A549 (cell line): ENCODE data around the gene TNFRSF13B. TPM values are rescaled to one million over a fixed set of nuclear protein-coding genes. Genes with fewer than 3 reads are reported as not detected.
"Not testable (repeated sequence)": the region's sequence is repeated elsewhere in the genome, so short reads cannot be mapped to it uniquely, and the experiment has no call there.

ENCODE experiments used
- ATAC-seq, 2 experiments: fragments of 200-7000 bp in 1 of 2; fragments of >200 bp in 1 of 2; cut with Nextera tagmentation in 1 of 2; cut with Tn5 transposase in 1 of 2; 3 replicates each; pipeline versions ENCODE4 v1.8.0 to v1.9.1; 2018 to 2020; ENCODE audit warnings: mild to moderate bottlenecking in 1 of 2, moderate library complexity in 1 of 2
- CTCF ChIA-PET: fragments of 300-600 bp; sonication (Branson Sonifier 250); formaldehyde crosslinking; extraction: SDS; loops from one replicate; lab custom pipeline; 2021; ENCODE audit warnings: antibody characterized with exemption, inconsistent platforms; lab: Yijun Ruan, JAX
- POLR2A ChIA-PET: fragments of 350-600 bp; formaldehyde crosslinking; extraction: SDS; loops from one replicate; lab custom pipeline; 2021; ENCODE audit warnings: antibody characterized with exemption, inconsistent platforms; lab: Yijun Ruan, JAX
- DNase-seq, 2 experiments: peaks; one replicate each; pipeline versions ENCODE4 v3.0.0 to v3.0.0-alpha.2; 2011 to 2016; ENCODE audit warnings: low read depth in 1 of 2, low spot score in 1 of 2
- FAIRE-seq: peaks from 2 replicates; lab custom pipeline; 2011; peaks lifted over from hg19 to GRCh38; lab: Jason Lieb, UNC
- H3K27ac ChIP-seq, 2 experiments: fragments of >200 bp; sonication (Bioruptor Twin); formaldehyde crosslinking; 3 replicates each; pipeline ENCODE4 v1.5.1; 2016 to 2017
- H3K4me1 ChIP-seq: fragments of >200 bp; sonication (Bioruptor Twin); formaldehyde crosslinking; 3 replicates; pipeline ENCODE4 v1.6.1; 2016
- H3K4me2 ChIP-seq: fragments of >200 bp; sonication (Bioruptor Twin); formaldehyde crosslinking; 3 replicates; pipeline ENCODE4 v1.6.1; 2016
- H3K4me3 ChIP-seq: fragments of >200 bp; sonication (Bioruptor Twin); formaldehyde crosslinking; 3 replicates; pipeline ENCODE4 v1.5.1; 2016
- H3K9me3 ChIP-seq: fragments of >200 bp; sonication (Bioruptor Twin); formaldehyde crosslinking; 3 replicates; pipeline ENCODE4 v1.6.1; 2016
- CEBPB ChIP-seq, 2 experiments: fragments of >200 bp in 1 of 2; sonication (Bioruptor Twin) in 1 of 2; formaldehyde crosslinking in 1 of 2; IDR thresholded peaks; 2 replicates each; pipeline ENCODE4 v1.6.1; 2012 to 2016
- CHD2 ChIP-seq: fragments of 150-350 bp; IDR thresholded peaks from 2 replicates; pipeline ENCODE4 v1.6.1; 2014; ENCODE audit warnings: low read length; ENCODE audit not compliant: partially characterized antibody
- CTCF ChIP-seq: fragments of >200 bp; sonication (Bioruptor Twin); formaldehyde crosslinking; IDR thresholded peaks from 3 replicates; pipeline ENCODE4 v1.5.1; 2016
- E2F6 ChIP-seq: IDR thresholded peaks from 2 replicates; pipeline ENCODE4 v1.6.1; 2012; ENCODE audit warnings: low read depth, borderline replicate concordance
- FOSB ChIP-seq: fragments of 250-450 bp; sonication (Bioruptor Pico); IDR thresholded peaks from 2 replicates; pipeline ENCODE4 v1.5.0; 2020; ENCODE audit warnings: mild to moderate bottlenecking, moderate library complexity
- FOSL2 ChIP-seq, 2 experiments: fragments of 450-650 bp in 1 of 2; fragments of >200 bp in 1 of 2; sonication (Bioruptor Twin) in 1 of 2; formaldehyde crosslinking; IDR thresholded peaks; 2 replicates each; pipeline versions ENCODE4 v1.5.0 to v1.6.1; 2016 to 2020; ENCODE audit warnings: mild to moderate bottlenecking in 1 of 2, moderate library complexity in 1 of 2
- GATA3 ChIP-seq: IDR thresholded peaks from 2 replicates; pipeline ENCODE4 v1.6.1; 2012; ENCODE audit warnings: borderline replicate concordance
- JUNB ChIP-seq: fragments of >200 bp; sonication (Bioruptor Twin); formaldehyde crosslinking; IDR thresholded peaks from 2 replicates; pipeline ENCODE4 v1.6.1; 2016
- KDM1A ChIP-seq: fragments of 200-600 bp; sonication (generic); IDR thresholded peaks from 2 replicates; pipeline ENCODE4 v1.6.1; 2016; ENCODE audit warnings: low read depth, mild to moderate bottlenecking
- MAFK ChIP-seq: fragments of 450-650 bp; IDR thresholded peaks from 2 replicates; pipeline ENCODE4 v1.6.1; 2014; ENCODE audit not compliant: partially characterized antibody
- MAX ChIP-seq: IDR thresholded peaks from 2 replicates; pipeline ENCODE4 v1.6.1; 2012
- NFE2L2 ChIP-seq: fragments of 150-350 bp; conservative IDR thresholded peaks from 2 replicates; pipeline ENCODE4 v1.6.1; 2014; ENCODE audit warnings: low read length
- POLR2AphosphoS2 ChIP-seq: conservative IDR thresholded peaks from 2 replicates; pipeline ENCODE4 v1.6.1; 2012; ENCODE audit warnings: low read length, improper control_type of control experiment, inconsistent platforms
- REST ChIP-seq: fragments of 200-600 bp; sonication (generic); IDR thresholded peaks from 2 replicates; pipeline ENCODE4 v1.6.1; 2016; ENCODE audit warnings: antibody characterized with exemption, mild to moderate bottlenecking, moderate library complexity
- SREBF2 ChIP-seq: fragments of 450-650 bp; IDR thresholded peaks from 2 replicates; pipeline ENCODE4 v1.6.1; 2014; ENCODE audit warnings: mild to moderate bottlenecking, moderate library complexity
- ZNF302 ChIP-seq: fragments of 250-450 bp; sonication (Bioruptor Pico); IDR thresholded peaks from 2 replicates; pipeline ENCODE4 v1.9.0; 2021; ENCODE audit warnings: inconsistent platforms, mild to moderate bottlenecking, moderate library complexity
- WGBS: methylation state at CpG from one replicate; pipeline ENCODE4 v1.1.6; 2017; ENCODE audit errors: missing lambda C conversion rate; 5-methylcytosine and 5-hydroxymethylcytosine counted together
- polyA plus RNA-seq, 4 experiments: library from polyadenylated mRNA; depleted of rRNA in 3 of 4; stranded (reverse); fragments of >200 nt; fragmentation: RNase III in 1 of 4; extraction: RNeasy Plus Mini Kit Qiagen cat#74134 plus additional on column Dnase treatment in 1 of 4; gene quantifications; 2 replicates in 3 of 4; 3 replicates in 1 of 4; pipeline ENCODE4 v1.2.3, GENCODE V29; 2011 to 2017
- TF ChIP-seq, protein P1 (sequence below): fragments of 450-650 bp; IDR thresholded peaks from 2 replicates; pipeline ENCODE4 v1.6.1; 2014; ENCODE audit warnings: antibody characterized with exemption
- TF ChIP-seq, protein P2 (sequence below): IDR thresholded peaks from 2 replicates; pipeline ENCODE4 v1.6.1; 2012

Gene TNFRSF13B
- polyA plus RNA-seq, 2 of the 4 experiments (the other 2 are of a cell fraction), result not detected

GRCh38 chr17:16906680-16907079 lies 65.2 kb downstream of the TNFRSF13B start:
- ATAC-seq, result no peak
- H3K4me1 ChIP-seq, result no peaks in the 10 kb centered on the region
- ChIA-PET CTCF (interaction anchor here (0.9 kb wide), 1 partner anchor 298 kb away, joined by 3 read pairs; no protein-coding TSS in a partner anchor), POLR2A (no interaction called here)
- DNase-seq, result no peak
- no peak for TF ChIP-seq CEBPB (IDR thresholded peaks at IDR 0.05)
- TF ChIP-seq SREBF2, result no peak
- TF ChIP-seq MAFK, result no peak
- H3K27ac ChIP-seq, result 0 out of 6 replicates have a peak overlapping the region, but pooled peaks of 1 of the 2 experiments have one; percentile 3
- H3K4me2 ChIP-seq, result no peak overlapping the region
- no peak for FAIRE-seq
- no peak overlapping the region for H3K4me3 ChIP-seq
- WGBS, result 63% methylated on average over 4 of the region's 4 CpGs
- no peaks in the 10 kb centered on the region for H3K9me3 ChIP-seq

- peak in 1 of 2 experiments; percentile 61; a peak in 2 of 6 replicates for ATAC-seq
- no peak overlapping the region for H3K4me3 ChIP-seq
- DNase-seq, result peak in 1 of 2 experiments; percentile 56
- H3K9me3 ChIP-seq, result no peaks in the 10 kb centered on the region
- WGBS, result 20% methylated on average over 2 of the region's 2 CpGs
- no peaks in the 10 kb centered on the region for H3K4me1 ChIP-seq
- H3K27ac ChIP-seq, result no peak overlapping the region
- H3K4me2 ChIP-seq, result no peak overlapping the region
- TF ChIP-seq JUNB (no peak), FOSB (CRISPR knock-in tag) (no peak), CTCF (no peak), POLR2AphosphoS2 (no peak), SREBF2 (no peak), CHD2 (no peak), NFE2L2 (no peak), REST (no peak), FOSL2 (IDR thresholded peaks at IDR 0.05) (no peak), FOSL2 (CRISPR knock-in tag; IDR thresholded peaks at IDR 0.05) (0 out of 2 replicates have a peak, but pooled peaks have one; percentile 30), KDM1A (no peak), MAFK (peak; percentile 68), MAX (no peak), ZNF302 (no peak), E2F6 (no peak), GATA3 (peak; percentile 30; the same call in 1 of the 2 replicates)
- TF ChIP-seq, protein P1, sequence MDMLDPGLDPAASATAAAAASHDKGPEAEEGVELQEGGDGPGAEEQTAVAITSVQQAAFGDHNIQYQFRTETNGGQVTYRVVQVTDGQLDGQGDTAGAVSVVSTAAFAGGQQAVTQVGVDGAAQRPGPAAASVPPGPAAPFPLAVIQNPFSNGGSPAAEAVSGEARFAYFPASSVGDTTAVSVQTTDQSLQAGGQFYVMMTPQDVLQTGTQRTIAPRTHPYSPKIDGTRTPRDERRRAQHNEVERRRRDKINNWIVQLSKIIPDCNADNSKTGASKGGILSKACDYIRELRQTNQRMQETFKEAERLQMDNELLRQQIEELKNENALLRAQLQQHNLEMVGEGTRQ, result no peak
- TF ChIP-seq, protein P2, sequence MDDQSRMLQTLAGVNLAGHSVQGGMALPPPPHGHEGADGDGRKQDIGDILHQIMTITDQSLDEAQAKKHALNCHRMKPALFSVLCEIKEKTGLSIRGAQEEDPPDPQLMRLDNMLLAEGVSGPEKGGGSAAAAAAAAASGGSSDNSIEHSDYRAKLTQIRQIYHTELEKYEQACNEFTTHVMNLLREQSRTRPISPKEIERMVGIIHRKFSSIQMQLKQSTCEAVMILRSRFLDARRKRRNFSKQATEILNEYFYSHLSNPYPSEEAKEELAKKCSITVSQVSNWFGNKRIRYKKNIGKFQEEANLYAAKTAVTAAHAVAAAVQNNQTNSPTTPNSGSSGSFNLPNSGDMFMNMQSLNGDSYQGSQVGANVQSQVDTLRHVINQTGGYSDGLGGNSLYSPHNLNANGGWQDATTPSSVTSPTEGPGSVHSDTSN, result no peak
- TF ChIP-seq, all 56 proteins: peak for 3
- POLR2A ChIA-PET, result no interaction called here
- CTCF ChIA-PET, result interaction anchor here (0.9 kb wide), 1 partner anchor 297 kb away, joined by 3 read pairs; no protein-coding TSS in a partner anchor
- FAIRE-seq, result peak; percentile 68
These were observed 66.2 kb downstream of the TNFRSF13B start for GRCh38 chr17:16905593-16906191.

DNA sequence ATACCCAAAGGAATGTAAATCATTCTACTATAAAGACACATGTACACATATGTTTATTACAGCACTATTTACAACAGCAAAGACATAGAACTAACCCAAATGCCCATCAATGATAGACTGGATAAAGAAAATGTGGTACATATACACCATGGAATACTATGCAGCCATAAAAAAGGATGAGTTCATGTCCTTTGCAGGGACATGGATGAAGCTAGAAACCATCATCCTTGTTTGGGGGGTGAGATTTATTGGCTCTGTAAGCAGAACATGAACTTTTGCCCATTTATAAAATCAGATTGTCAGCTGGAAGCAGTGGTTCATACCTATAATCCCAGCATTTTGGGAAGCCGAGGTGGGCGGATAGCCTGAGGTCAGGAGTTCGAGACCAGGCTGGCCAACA lies 68.8 kb downstream of the TNFRSF13B start:
- POLR2A ChIA-PET, ATAC-seq: not testable (repeated sequence)
- 17% methylated on average over 3 of the region's 3 CpGs for WGBS

More for the DNA sequence above, 68.8 kb downstream of the TNFRSF13B start:
- H3K9me3 ChIP-seq, FAIRE-seq, CTCF ChIA-PET, H3K4me2 ChIP-seq, H3K4me1 ChIP-seq, H3K4me3 ChIP-seq, DNase-seq, H3K27ac ChIP-seq: not testable (repeated sequence)
